Cardiac fibroblast (primary cell): ENCODE data around the gene MCOLN1.

Experiments
- DNase-seq, 2 donors: peaks; one replicate each; pipeline versions ENCODE4 v3.0.0 to v3.0.0-alpha.2; 2010; ENCODE audit warnings: low read depth in 2 of 2
- H3K4me3 ChIP-seq, 2 donors: replicated peaks in 1 of 2; 1 replicate in 1 of 2; 2 replicates in 1 of 2; pipeline ENCODE4 v1.5.1; 2011; ENCODE audit warnings: low read depth in 2 of 2, low read length in 2 of 2, mild to moderate bottlenecking in 2 of 2, moderate library complexity in 1 of 2
- TF ChIP-seq, protein P1 (sequence below): IDR thresholded peaks from one replicate; pipeline ENCODE4 v1.5.1; 2011; ENCODE audit warnings: low read depth, mild to moderate bottlenecking, low read length, inconsistent platforms

The MCOLN1 gene

DNA sequence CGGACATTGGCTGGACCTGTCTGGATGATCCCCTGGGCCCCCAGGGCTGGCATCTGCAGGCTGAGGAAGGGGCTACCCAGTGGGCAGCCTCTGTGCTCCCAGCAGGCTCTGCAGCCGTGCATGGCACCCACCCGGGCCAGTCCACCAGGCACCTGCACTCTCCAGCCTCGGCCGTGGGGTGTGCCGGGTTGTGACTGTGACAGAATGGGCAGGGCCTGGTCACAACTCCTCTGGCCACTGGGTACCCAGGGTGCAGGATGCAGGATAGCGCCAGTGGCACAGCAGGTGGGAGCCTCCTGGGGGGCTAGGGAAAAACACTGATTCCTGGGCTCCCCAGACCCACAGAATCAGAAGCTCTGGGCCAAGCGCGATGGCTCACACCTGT lies 43.6 kb upstream of the MCOLN1 start:
- DNase-seq, result no peak
- TF ChIP-seq, protein P1, sequence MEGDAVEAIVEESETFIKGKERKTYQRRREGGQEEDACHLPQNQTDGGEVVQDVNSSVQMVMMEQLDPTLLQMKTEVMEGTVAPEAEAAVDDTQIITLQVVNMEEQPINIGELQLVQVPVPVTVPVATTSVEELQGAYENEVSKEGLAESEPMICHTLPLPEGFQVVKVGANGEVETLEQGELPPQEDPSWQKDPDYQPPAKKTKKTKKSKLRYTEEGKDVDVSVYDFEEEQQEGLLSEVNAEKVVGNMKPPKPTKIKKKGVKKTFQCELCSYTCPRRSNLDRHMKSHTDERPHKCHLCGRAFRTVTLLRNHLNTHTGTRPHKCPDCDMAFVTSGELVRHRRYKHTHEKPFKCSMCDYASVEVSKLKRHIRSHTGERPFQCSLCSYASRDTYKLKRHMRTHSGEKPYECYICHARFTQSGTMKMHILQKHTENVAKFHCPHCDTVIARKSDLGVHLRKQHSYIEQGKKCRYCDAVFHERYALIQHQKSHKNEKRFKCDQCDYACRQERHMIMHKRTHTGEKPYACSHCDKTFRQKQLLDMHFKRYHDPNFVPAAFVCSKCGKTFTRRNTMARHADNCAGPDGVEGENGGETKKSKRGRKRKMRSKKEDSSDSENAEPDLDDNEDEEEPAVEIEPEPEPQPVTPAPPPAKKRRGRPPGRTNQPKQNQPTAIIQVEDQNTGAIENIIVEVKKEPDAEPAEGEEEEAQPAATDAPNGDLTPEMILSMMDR, result no peak
- no peak overlapping the region for H3K4me3 ChIP-seq

- TF ChIP-seq, protein P1, result no peak
- no peak for DNase-seq
- H3K4me3 ChIP-seq, result no peak overlapping the region
Observed at GRCh38 chr19:7480222-7480969, 42.0 kb upstream of the MCOLN1 start.

DNA sequence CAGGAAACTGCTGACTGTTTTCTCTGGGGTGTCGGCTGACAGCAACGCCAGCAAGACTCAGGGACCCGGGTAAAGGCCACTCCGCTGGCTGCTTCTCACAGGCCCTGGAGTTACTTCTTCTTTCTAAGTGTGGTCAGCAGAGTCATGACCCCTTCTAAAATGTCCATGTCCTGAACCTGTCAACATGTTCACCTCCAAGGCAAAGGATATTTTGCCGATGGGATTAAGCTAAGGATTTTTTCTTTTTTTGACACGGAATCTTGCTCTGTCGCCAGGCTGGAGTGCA lies 41.5 kb upstream of the MCOLN1 start:
- no peak overlapping the region for H3K4me3 ChIP-seq
- TF ChIP-seq, protein P1, result no peak
- DNase-seq, result no peak

GRCh38 chr19:7482584-7483439 lies 39.6 kb upstream of the MCOLN1 start:
- DNase-seq, result peak in 1 of 2 donors; percentile 38
- TF ChIP-seq, protein P1, result no peak
- H3K4me3 ChIP-seq, result no peak overlapping the region

DNA sequence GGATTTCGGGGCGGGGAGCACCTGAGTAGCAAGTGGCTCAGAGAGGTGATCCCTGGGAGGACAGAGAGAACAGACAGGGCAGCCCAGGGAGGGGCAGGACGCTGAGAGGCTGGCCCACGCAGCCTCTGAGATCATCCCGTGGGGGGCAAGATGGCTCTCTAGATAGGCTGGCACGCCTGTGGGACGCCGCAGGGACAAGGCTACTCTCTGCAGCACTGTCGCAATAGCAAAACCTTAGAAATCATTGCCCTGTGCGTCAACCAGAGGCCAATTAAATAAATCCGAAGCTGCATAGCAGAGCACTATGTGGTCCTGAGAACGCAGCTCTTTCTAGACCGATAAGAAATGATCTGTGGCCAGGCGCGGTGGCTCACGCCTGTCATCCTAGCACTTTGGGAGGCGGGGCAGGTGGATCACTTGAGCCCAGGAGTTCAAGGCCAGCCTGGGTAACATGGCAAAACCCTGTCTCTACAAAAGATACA lies 38.7 kb upstream of the MCOLN1 start:
- TF ChIP-seq, protein P1, result no peak
- H3K4me3 ChIP-seq, result no peak overlapping the region
- no peak for DNase-seq

- DNase-seq, result no peak
- H3K4me3 ChIP-seq, result no peak overlapping the region
- TF ChIP-seq, protein P1, result no peak
Observed at GRCh38 chr19:7486923-7487322, 35.5 kb upstream of the MCOLN1 start.
